Thoracic aorta (tissue), 2 donors: ENCODE data around the gene COX7A2. TPM values are rescaled to one million over a fixed set of nuclear protein-coding genes. Genes with fewer than 3 reads are reported as not detected.
A peak's percentile ranks its signal among the peaks of the same experiment; 100 is the strongest.

Source experiments
- ATAC-seq: fragments of 150-250 bp; one replicate; pipeline ENCODE4 v1.8.0; 2017; ENCODE audit warnings: low read depth; ENCODE audit not compliant: insufficient number of reproducible peaks, low FRiP score
- DNase-seq: peaks from one replicate; pipeline ENCODE4 v3.0.0-alpha.2; 2020; ENCODE audit warnings: low spot score
- H3K27ac ChIP-seq, 2 donors: fragments of 200-600 bp; sonication (generic); 1 replicate in 1 of 2; 2 replicates in 1 of 2; pipeline ENCODE4 v1.5.1; 2016; ENCODE audit warnings: mild to moderate bottlenecking in 2 of 2, moderate library complexity in 2 of 2
- H3K27me3 ChIP-seq: fragments of 200-600 bp; sonication (generic); replicated peaks from 2 replicates; pipeline ENCODE4 v1.6.0; 2016; ENCODE audit warnings: mild to moderate bottlenecking; ENCODE audit not compliant: insufficient read depth
- H3K36me3 ChIP-seq: fragments of 200-600 bp; sonication (generic); one replicate; pipeline ENCODE4 v1.5.1; 2016
- H3K4me1 ChIP-seq, 2 donors: fragments of 200-600 bp; sonication (generic); 1 replicate in 1 of 2; 2 replicates in 1 of 2; pipeline versions ENCODE4 v1.5.1 to v1.6.0; 2016; ENCODE audit warnings: low read depth in 2 of 2, mild to moderate bottlenecking in 1 of 2; ENCODE audit not compliant: control insufficient read depth in 1 of 2
- H3K4me3 ChIP-seq: fragments of 200-600 bp; sonication (generic); 2 replicates; pipeline ENCODE4 v1.5.1; 2016; ENCODE audit warnings: mild to moderate bottlenecking
- H3K9me3 ChIP-seq: fragments of 200-600 bp; sonication (generic); 2 replicates; pipeline ENCODE4 v1.5.1; 2016
- CTCF ChIP-seq: fragments of 200-600 bp; sonication (generic); IDR thresholded peaks from one replicate; pipeline ENCODE4 v1.5.1; 2019; ENCODE audit warnings: antibody characterized with exemption
- total RNA-seq, 2 donors: library from RNA; depleted of rRNA; stranded (reverse); fragments of >200 nt; gene quantifications; one replicate each; pipeline versions ENCODE4 v1.1.0 to v1.2.3, GENCODE V29; 2016

Gene COX7A2
- total RNA-seq, 2 donors from 2014 or later: 101 to 643 TPM

DNA sequence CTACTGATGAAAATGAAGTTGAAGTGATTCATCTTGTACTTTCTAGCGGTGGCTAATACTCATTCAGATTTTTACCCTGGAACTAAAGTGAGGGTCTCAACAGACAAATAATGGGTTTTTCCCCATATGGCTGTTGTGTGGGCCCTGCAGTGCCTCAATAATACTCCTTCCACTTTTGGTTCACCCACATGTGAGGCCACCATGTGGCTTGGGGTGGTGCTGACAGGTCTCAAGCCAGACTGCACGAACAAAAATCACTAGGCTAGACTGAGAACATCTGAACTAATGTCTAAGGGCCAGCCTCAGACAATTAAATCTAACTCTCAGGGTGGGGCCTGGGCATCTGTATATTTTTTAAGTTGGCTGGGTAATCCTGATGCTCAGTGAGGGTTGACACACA lies 29.9 kb downstream of the COX7A2 start:
- Histone ChIP-seq H3K27me3 (no peaks in the 10 kb centered on the region), H3K9me3 (no peaks in the 10 kb centered on the region), H3K4me1 (peaks cover 2 to 16% of the 10 kb centered on the region in 2 donors), H3K27ac (no peak overlapping the region), H3K36me3 (no peaks in the 10 kb centered on the region), H3K4me3 (no peak overlapping the region)
- DNase-seq: no peak
- TF ChIP-seq CTCF: no peak
- ATAC-seq: no peak

DNA sequence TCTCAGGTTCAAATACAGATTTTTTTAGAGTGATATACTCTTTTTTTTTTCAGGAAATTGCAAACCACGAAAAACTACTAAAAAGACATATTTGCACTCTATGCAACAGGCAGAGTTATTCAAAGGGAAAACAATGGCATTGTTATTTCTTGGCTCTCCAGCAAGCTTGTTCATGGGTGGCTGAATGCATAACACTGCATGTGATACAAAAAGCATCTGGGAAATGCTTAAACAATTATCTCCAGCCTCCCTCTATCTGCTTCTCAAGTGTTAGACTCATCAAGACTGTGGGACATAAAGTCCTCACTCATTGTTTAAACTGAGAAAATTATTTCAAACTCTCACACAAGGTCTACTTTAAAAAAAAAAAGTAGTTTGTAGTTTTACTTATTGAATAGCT lies 30.5 kb downstream of the COX7A2 start:
- no peak for DNase-seq
- TF ChIP-seq CTCF: no peak
- H3K27ac ChIP-seq: no peak overlapping the region
- H3K4me1 ChIP-seq: peaks cover 2 to 16% of the 10 kb centered on the region in 2 donors
- ATAC-seq: no peak
- no peak overlapping the region for H3K4me3 ChIP-seq
- no peaks in the 10 kb centered on the region for H3K9me3 ChIP-seq
- no peaks in the 10 kb centered on the region for H3K27me3 ChIP-seq
- H3K36me3 ChIP-seq: no peaks in the 10 kb centered on the region

DNA sequence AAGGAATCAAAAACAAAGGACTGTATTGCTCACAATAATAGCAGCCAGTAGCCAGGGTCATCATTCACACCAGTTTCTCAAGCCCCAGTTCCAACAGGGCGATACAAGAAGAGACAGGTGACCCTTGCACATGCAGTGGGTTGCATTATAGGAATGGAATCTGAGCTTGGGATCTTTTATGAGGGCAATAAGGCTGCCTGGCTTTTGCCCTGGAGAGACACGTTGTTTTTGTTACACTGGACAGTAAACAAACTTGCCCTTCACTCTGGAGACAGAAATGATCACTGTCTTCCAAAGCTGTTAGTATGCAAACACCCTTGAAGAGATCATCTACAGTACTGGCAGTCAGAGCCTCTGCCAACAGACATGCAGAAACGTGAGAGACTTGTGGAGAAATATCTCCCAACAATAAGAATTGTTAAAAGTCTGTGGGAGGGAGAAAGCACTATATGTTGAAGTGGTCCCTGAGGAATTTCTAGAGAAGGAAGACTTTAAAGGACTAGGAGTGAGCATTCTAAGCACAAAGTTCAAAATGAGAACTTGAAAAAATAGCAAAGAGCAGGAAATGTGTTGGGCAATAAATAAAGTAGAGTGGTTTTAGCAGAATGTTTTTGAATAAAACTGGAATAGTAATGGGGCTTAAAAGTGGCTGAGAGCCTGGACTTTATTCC lies 31.5 kb downstream of the COX7A2 start:
- Histone ChIP-seq H3K27ac (no peak overlapping the region), H3K9me3 (no peaks in the 10 kb centered on the region), H3K4me1 (peaks cover 2 to 16% of the 10 kb centered on the region in 2 donors), H3K36me3 (no peaks in the 10 kb centered on the region), H3K4me3 (no peak overlapping the region), H3K27me3 (no peaks in the 10 kb centered on the region)
- DNase-seq (no peak), ATAC-seq (no peak)
- no peak for TF ChIP-seq CTCF

GRCh38 chr6:75210885-75211739 lies 32.5 kb downstream of the COX7A2 start:
- no peak overlapping the region for H3K4me3 ChIP-seq
- TF ChIP-seq CTCF: peak; percentile 78
- H3K27me3 ChIP-seq: no peaks in the 10 kb centered on the region
- H3K4me1 ChIP-seq: peaks cover 2 to 16% of the 10 kb centered on the region in 2 donors
- H3K27ac ChIP-seq: no peak overlapping the region
- H3K36me3 ChIP-seq: no peaks in the 10 kb centered on the region
- no peak for ATAC-seq
- peak; percentile 45 for DNase-seq
- H3K9me3 ChIP-seq: no peaks in the 10 kb centered on the region

DNA sequence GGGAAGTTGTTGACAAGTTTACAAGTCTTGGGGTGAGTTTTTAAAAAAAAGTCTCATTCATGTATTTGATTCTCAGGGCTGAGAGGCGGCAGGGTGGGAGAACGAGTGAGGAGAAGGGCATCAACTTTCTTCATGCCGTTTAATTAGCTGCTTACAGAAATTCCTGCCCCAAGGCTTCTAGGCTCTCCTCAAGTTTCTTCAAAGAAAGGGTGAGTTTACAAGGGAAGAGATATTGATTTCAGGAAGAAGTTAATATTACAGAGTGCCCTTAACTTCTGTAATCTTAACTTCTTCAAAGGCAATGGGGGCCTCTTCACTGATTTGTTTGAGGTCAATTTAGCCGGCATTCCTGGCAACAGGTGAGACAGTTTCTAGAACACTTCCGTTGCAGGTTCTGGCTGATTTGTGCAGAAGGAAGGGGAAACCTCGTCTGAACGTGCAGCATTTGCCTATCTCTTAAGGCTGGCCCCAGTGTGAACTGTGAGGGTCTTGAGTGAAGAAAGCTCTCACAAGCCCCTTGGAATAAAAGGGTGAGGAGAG lies 34.3 kb downstream of the COX7A2 start:
- no peaks in the 10 kb centered on the region for H3K27me3 ChIP-seq
- no peaks in the 10 kb centered on the region for H3K36me3 ChIP-seq
- no peak for DNase-seq
- no peaks in the 10 kb centered on the region for H3K9me3 ChIP-seq
- ATAC-seq: no peak
- no peak overlapping the region for H3K27ac ChIP-seq
- peak; percentile 1 for TF ChIP-seq CTCF
- peaks cover 2 to 16% of the 10 kb centered on the region in 2 donors for H3K4me1 ChIP-seq
- peak overlapping the region; percentile 62 for H3K4me3 ChIP-seq
